ENCODE measurements around the gene SIRT3.
"Not testable (repeated sequence)": the region's sequence is repeated elsewhere in the genome, so short reads cannot be mapped to it uniquely, and the experiment has no call there.

The SIRT3 gene

GRCh38 chr11:270451-271318, 34.5 kb upstream of the SIRT3 start:
- DNase-seq (ENCODE audit: low read depth) = no peak

- no peak for DNase-seq (ENCODE audit: low read depth)
Measured at GRCh38 chr11:269146-269890, 33.2 kb upstream of the SIRT3 start.

- not testable (repeated sequence) for DNase-seq (ENCODE audit: low read depth)
Measured at GRCh38 chr11:268716-269145, 32.6 kb upstream of the SIRT3 start.

GRCh38 chr11:267491-267994, 31.4 kb upstream of the SIRT3 start:
- no peak for DNase-seq (ENCODE audit: low read depth)

GRCh38 chr11:266676-267439, 30.7 kb upstream of the SIRT3 start:
- no peak for DNase-seq (ENCODE audit: low read depth)

- no peak for DNase-seq (ENCODE audit: low read depth)
Measured at GRCh38 chr11:261624-262023, 25.5 kb upstream of the SIRT3 start.

GRCh38 chr11:259413-259812, 23.3 kb upstream of the SIRT3 start:
- DNase-seq (ENCODE audit: low read depth) = no peak

GRCh38 chr11:257766-258493, 21.8 kb upstream of the SIRT3 start:
- DNase-seq (ENCODE audit: low read depth) = no peak

- no peak for DNase-seq (ENCODE audit: low read depth)
Measured at GRCh38 chr11:256952-257737, 21.0 kb upstream of the SIRT3 start.

GRCh38 chr11:255816-256215, 19.7 kb upstream of the SIRT3 start:
- DNase-seq (ENCODE audit: low read depth) = no peak

GRCh38 chr11:255176-255575, 19.0 kb upstream of the SIRT3 start:
- no peak for DNase-seq (ENCODE audit: low read depth)

- DNase-seq (ENCODE audit: low read depth) = no peak
Measured at GRCh38 chr11:253886-254270, 17.7 kb upstream of the SIRT3 start.

GRCh38 chr11:253160-253885, 17.2 kb upstream of the SIRT3 start:
- no peak for DNase-seq (ENCODE audit: low read depth)

GRCh38 chr11:252666-253065, 16.5 kb upstream of the SIRT3 start:
- no peak for DNase-seq (ENCODE audit: low read depth)

GRCh38 chr11:251550-251949, 15.4 kb upstream of the SIRT3 start:
- no peak for DNase-seq (ENCODE audit: low read depth)

- DNase-seq (ENCODE audit: low read depth) = peak; percentile 74
Measured at GRCh38 chr11:250740-251299, 14.7 kb upstream of the SIRT3 start.

GRCh38 chr11:250274-250673, 14.1 kb upstream of the SIRT3 start:
- no peak for DNase-seq (ENCODE audit: low read depth)

GRCh38 chr11:249062-249461, 12.9 kb upstream of the SIRT3 start:
- no peak for DNase-seq (ENCODE audit: low read depth)

GRCh38 chr11:244376-244775, 8.2 kb upstream of the SIRT3 start:
- DNase-seq (ENCODE audit: low read depth) = no peak

GRCh38 chr11:241634-242033, 5.5 kb upstream of the SIRT3 start:
- no peak for DNase-seq (ENCODE audit: low read depth)
